ENCODE results near the gene TBC1D4. TPM values are rescaled to one million over a fixed set of nuclear protein-coding genes. Genes with fewer than 3 reads are reported as not detected.

TBC1D4 gene
- total and polyA plus RNA-seq, 2 experiments from 2014 or later, result 18.7 to 38.2 TPM

GRCh38 chr13:75372923-75373841, 108.8 kb downstream of the TBC1D4 start (continued):
- TF ChIP-seq, protein P1, sequence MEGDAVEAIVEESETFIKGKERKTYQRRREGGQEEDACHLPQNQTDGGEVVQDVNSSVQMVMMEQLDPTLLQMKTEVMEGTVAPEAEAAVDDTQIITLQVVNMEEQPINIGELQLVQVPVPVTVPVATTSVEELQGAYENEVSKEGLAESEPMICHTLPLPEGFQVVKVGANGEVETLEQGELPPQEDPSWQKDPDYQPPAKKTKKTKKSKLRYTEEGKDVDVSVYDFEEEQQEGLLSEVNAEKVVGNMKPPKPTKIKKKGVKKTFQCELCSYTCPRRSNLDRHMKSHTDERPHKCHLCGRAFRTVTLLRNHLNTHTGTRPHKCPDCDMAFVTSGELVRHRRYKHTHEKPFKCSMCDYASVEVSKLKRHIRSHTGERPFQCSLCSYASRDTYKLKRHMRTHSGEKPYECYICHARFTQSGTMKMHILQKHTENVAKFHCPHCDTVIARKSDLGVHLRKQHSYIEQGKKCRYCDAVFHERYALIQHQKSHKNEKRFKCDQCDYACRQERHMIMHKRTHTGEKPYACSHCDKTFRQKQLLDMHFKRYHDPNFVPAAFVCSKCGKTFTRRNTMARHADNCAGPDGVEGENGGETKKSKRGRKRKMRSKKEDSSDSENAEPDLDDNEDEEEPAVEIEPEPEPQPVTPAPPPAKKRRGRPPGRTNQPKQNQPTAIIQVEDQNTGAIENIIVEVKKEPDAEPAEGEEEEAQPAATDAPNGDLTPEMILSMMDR (conservative IDR thresholded peaks at IDR 0.05; ENCODE audit: low read depth in 2 of 2), result no peak
- TF ChIP-seq ZNF462 (CRISPR knock-in tag; IDR thresholded peaks at IDR 0.05), result no peak

DNA sequence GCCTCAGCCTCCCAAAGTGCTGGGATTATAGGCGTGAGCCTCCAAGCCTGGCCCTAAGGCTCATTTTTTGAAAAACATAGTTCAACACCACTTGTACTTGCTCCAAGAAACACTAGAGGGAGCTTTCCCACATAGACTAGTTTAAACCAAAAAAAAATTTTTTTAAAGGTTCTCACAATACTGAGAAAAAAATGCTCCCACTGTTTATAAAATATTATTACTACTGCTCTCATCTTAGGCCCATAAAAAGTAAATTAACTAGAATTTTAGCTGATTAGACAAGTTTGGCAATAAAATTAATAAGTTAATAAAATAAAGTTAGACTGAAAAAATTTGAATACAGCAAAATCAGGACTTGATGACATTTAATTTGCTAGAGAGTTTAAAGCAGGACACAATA, 109.5 kb downstream of the TBC1D4 start:
- DNase-seq (ENCODE audit: low spot score), result peak; percentile 74
- no peaks in the 10 kb centered on the region for H3K27me3 ChIP-seq (ENCODE audit: insufficient read depth)
- no peak overlapping the region for H3K4me3 Mint-ChIP-seq
- ATAC-seq, result peak; percentile 66
- peaks cover 2% of the 10 kb centered on the region for H3K27me3 Mint-ChIP-seq (ENCODE audit: insufficient read depth, low read depth, poor library complexity)
- no peaks in the 10 kb centered on the region for H4K20me1 ChIP-seq (replicated peaks; ENCODE audit: insufficient read depth)
- no peak overlapping the region for H3K27ac Mint-ChIP-seq
- H2AFZ ChIP-seq, result no peak overlapping the region
- H3F3A ChIP-seq (replicated peaks; ENCODE audit: low read depth), result no peaks in the 10 kb centered on the region
- no peak overlapping the region for H3K4me2 ChIP-seq
- no peak overlapping the region for H3K4me3 ChIP-seq
- H3K27ac ChIP-seq (ENCODE audit: low read depth), result no peak overlapping the region
- H3K4me1 ChIP-seq (ENCODE audit: insufficient read depth), result no peaks in the 10 kb centered on the region; the same call in 1 of the 2 replicates
- H3K4me1 Mint-ChIP-seq, result peaks cover 30% of the 10 kb centered on the region
- no peaks in the 10 kb centered on the region for H3K36me3 Mint-ChIP-seq (ENCODE audit: low read depth)
- no peaks in the 10 kb centered on the region for H3K9me3 Mint-ChIP-seq
- H3K9me2 ChIP-seq (ENCODE audit: insufficient read depth), result no peaks in the 10 kb centered on the region
- H3K36me3 ChIP-seq (ENCODE audit: insufficient read depth), result no peaks in the 10 kb centered on the region
- H3K79me2 ChIP-seq (replicated peaks; ENCODE audit: insufficient read depth), result 0 out of 2 replicates have a peak, but pooled peaks cover 8% of the 10 kb centered on the region
- TF ChIP-seq JUNB (IDR thresholded peaks at IDR 0.05; ENCODE audit: unreplicated experiment), result no peak
- TF ChIP-seq ZNF331 (CRISPR knock-in tag; IDR thresholded peaks at IDR 0.05; ENCODE audit: low read depth), result no peak
- TF ChIP-seq, protein P1 (conservative IDR thresholded peaks at IDR 0.05; ENCODE audit: low read depth in 2 of 2), result peak; percentile 53 to 72
